Measurements from ENCODE around the gene STXBP5.

The STXBP5 gene

GRCh38 chr6:147216915-147217314 is 12.7 kb downstream of the STXBP5 start:
- TF ChIP-seq CTCF (conservative IDR thresholded peaks at IDR 0.05; ENCODE audit: low read length) = no peak
- DNase-seq (ENCODE audit: low read depth) = no peak
- H3K4me3 ChIP-seq (ENCODE audit: low read length) = no peak overlapping the region

- TF ChIP-seq CTCF (conservative IDR thresholded peaks at IDR 0.05; ENCODE audit: low read length) = no peak
- DNase-seq (ENCODE audit: low read depth) = no peak
These were observed 13.7 kb downstream of the STXBP5 start for GRCh38 chr6:147217840-147218404.

GRCh38 chr6:147218797-147219196 is 14.6 kb downstream of the STXBP5 start:
- TF ChIP-seq CTCF (conservative IDR thresholded peaks at IDR 0.05; ENCODE audit: low read length) = no peak
- DNase-seq (ENCODE audit: low read depth) = no peak
- H3K4me3 ChIP-seq (ENCODE audit: low read length) = no peak overlapping the region

More at GRCh38 chr6:147217840-147218404, 13.7 kb downstream of the STXBP5 start:
- no peak overlapping the region for H3K4me3 ChIP-seq (ENCODE audit: low read length)

GRCh38 chr6:147219463-147219862 is 15.2 kb downstream of the STXBP5 start:
- no peak overlapping the region for H3K4me3 ChIP-seq (ENCODE audit: low read length)
- no peak for DNase-seq (ENCODE audit: low read depth)
- TF ChIP-seq CTCF (conservative IDR thresholded peaks at IDR 0.05; ENCODE audit: low read length) = no peak

- H3K4me3 ChIP-seq (ENCODE audit: low read length) = no peak overlapping the region
- no peak for TF ChIP-seq CTCF (conservative IDR thresholded peaks at IDR 0.05; ENCODE audit: low read length)
- no peak for DNase-seq (ENCODE audit: low read depth)
These were observed 16.1 kb downstream of the STXBP5 start for GRCh38 chr6:147220345-147220744.

GRCh38 chr6:147221739-147222138 is 17.5 kb downstream of the STXBP5 start:
- H3K4me3 ChIP-seq (ENCODE audit: low read length) = no peak overlapping the region
- TF ChIP-seq CTCF (conservative IDR thresholded peaks at IDR 0.05; ENCODE audit: low read length) = no peak
- DNase-seq (ENCODE audit: low read depth) = no peak

GRCh38 chr6:147222160-147222838 is 18.1 kb downstream of the STXBP5 start:
- peak; percentile 60 for TF ChIP-seq CTCF (conservative IDR thresholded peaks at IDR 0.05; ENCODE audit: low read length)
- no peak overlapping the region for H3K4me3 ChIP-seq (ENCODE audit: low read length)
- DNase-seq (ENCODE audit: low read depth) = peak; percentile 41

Data from AG10803 (cell line).